GM18519 (cell line): ENCODE measurements around the gene PACSIN2.

Source experiments
- ATAC-seq: cut with Tn5 transposase; IDR thresholded peaks from one replicate; pipeline ENCODE4 v1.9.1; 2021; ENCODE audit warnings: mild to moderate bottlenecking, moderate library complexity; ENCODE audit not compliant: unreplicated experiment, low FRiP score

Gene PACSIN2

DNA sequence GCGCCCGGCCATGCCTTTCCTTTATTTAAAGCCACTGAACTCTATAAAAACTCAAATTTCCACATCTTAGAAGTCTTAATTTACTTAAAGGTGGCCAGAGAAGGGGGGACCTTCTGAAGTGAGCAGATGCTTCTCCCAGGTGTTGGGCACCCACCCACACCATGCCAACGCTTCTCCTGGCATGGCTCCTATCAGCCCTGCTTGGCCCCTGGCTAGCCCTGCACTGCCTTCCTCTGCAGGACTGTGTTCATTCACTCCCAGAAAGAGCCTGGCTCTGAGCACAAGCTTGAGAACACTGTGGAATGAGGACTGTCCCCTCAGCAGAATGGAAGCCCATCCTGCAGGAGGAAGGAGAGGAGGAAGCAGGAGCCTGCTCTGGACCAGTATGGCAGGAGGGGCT is 123.3 kb downstream of the PACSIN2 start:
- ATAC-seq, result no peak

GRCh38 chr22:42891008-42891407 is 123.9 kb downstream of the PACSIN2 start:
- no peak for ATAC-seq

GRCh38 chr22:42889304-42889703 is 125.6 kb downstream of the PACSIN2 start:
- ATAC-seq, result no peak

GRCh38 chr22:42887523-42888507 is 127.1 kb downstream of the PACSIN2 start:
- ATAC-seq, result no peak

DNA sequence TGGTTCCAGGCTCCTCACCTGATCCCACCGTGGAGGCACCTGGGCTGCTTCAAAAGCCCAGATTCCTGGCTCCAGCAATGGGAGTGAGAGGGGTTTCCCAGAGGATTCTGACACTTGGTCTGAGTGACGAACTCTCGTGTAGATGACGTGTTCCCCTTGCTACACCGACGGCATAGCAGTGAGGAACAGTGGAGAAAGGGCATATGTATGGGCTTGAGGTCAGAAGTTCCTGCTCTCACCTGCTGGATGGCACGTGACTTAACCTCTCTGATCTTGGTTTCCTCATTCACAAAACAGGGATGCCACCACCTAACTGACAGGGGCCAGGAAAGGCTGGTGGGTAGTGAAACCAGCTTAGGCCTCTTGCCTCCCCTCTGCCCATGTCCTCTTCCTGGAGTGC is 127.8 kb downstream of the PACSIN2 start:
- ATAC-seq, result no peak

DNA sequence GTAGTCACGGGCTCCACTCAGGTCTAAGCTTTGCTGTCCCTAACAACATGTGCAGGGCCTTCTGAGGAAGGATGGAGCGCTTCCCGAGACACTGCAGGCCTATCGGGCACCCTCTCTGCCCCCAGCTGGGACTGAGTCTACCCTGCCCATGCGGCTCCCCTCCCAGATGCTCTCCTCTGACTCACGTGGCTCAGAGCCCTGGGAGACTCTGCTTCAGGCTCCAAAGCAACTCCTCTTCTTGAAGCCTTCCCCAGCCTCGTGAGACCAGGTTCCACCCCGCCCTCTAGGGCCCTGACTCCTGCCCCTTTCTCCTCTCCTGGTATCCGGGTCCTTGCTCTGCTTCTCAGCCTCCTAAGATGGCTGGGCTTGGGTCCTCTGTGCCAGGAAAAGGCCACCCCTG is 129.5 kb downstream of the PACSIN2 start:
- no peak for ATAC-seq

DNA sequence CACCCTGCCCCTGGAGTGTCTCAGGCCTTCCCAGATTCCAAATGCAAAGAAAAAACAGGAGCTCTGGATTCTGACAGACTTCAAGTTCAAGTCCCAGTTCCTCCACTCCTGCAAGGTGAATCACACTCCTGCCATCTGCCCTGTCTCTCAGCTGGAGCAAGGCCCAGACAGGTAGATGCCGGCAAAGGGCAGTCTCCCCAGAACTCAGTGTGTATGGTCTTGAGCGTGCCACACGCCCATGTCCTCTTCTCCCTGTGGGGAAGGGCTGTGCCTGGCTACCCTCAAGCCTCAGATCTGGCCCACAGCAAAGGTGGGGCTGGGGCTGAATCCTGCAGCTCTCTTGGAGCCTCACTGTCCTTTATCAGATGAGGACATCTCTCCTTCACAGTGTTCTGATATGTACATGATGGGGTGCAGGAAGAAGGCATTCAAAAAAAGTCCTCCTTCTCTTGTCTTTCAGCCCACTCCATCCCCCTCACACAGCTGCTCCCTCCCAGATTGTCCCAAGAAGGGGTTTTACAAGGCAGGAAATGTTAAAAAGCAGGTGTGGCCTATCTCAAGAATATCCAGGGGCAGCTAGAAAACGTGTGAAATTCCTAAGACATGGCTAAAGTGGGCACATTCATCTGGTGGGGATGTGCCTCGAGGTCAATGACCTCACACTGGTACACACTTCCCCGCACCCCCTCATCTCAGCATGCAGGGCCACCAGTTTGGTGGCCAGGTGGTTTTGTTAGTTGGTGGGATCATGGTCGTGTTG is 130.2 kb downstream of the PACSIN2 start:
- no peak for ATAC-seq

GRCh38 chr22:42883970-42884369 is 131.0 kb downstream of the PACSIN2 start:
- ATAC-seq, result no peak

DNA sequence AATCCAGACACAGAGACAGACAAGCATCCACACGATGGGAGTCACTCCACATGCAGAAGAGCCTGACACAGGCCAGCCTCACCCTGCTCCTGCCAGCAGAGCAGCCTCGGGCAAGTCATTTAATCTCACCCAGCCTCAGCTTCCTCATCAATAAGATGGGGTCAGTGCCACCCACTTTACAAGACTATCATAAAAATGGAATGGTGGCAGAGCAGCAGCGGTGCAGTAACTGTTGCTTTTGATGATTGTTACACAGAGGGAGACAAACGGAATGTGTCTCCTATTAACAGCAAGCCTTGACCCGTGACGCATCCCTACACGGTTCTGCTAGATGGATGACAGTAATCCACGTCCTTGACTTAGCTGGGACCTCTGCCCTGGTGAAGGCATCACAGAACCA is 131.8 kb downstream of the PACSIN2 start:
- ATAC-seq, result no peak

DNA sequence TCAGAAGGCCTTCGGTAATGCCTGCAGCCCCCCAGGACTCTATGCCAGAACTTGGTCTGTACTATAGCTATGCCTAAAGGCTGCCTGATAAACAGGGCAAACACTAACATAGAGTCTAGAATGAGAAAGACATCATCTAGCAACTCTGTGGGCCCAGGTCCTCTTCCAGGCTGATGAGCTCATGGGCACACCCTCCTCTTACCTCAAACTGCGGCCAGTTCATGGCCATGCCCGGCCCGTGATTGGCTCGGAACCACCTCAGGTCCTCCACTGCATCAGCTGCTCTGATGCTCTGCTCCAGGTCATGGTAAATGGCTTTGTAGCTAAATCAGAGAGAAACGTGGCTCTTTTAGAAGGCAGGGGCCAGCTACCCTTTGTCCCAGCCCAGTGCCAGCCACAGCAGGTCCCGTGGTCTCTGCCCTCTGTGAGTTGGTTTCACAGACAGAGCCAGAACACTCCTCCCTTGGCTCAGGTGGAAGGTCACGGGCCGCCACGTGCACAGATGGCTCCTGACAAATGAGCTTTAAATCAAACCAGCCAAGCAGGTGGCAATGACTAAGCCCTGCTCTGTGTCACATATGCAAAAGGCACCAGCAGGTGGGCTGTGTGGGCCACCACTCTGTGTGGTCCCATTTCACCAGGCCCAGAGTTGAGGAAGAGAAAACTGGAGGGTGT is 132.8 kb downstream of the PACSIN2 start:
- no peak for ATAC-seq

GRCh38 chr22:42881298-42881697 is 133.7 kb downstream of the PACSIN2 start:
- no peak for ATAC-seq

GRCh38 chr22:42880815-42881214 is 134.1 kb downstream of the PACSIN2 start:
- no peak for ATAC-seq

DNA sequence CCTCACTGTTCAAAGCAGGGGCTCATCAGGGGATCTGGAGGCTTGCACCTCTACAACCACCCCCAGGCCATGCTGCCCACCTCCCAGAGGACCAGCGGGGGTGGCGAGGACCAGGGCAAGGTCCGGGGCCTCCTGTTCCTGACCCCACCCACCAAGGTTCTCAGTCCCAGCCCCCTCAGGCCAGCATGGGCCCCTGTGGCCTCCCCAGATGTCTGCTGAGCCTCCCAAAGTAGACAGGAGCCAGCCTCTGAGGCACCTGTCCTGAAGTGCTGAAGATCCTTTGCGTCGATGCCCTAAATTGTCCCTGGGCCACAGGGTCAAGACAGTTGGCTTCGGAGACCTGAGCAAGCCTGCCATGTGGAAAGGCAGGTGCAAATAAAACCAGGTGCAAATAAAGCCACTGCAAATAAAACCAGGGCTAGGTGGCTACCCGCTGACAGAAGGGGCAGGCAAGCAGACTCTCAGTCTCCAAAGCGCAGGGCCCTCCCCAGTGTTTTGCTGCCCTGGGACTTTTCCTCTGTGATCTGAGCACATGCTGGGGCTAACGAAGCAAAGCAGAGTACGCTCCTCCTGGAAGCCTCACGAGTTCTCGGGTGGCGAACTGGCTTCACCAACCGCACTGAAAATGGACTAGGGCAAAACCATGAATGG is 135.5 kb downstream of the PACSIN2 start:
- no peak for ATAC-seq

DNA sequence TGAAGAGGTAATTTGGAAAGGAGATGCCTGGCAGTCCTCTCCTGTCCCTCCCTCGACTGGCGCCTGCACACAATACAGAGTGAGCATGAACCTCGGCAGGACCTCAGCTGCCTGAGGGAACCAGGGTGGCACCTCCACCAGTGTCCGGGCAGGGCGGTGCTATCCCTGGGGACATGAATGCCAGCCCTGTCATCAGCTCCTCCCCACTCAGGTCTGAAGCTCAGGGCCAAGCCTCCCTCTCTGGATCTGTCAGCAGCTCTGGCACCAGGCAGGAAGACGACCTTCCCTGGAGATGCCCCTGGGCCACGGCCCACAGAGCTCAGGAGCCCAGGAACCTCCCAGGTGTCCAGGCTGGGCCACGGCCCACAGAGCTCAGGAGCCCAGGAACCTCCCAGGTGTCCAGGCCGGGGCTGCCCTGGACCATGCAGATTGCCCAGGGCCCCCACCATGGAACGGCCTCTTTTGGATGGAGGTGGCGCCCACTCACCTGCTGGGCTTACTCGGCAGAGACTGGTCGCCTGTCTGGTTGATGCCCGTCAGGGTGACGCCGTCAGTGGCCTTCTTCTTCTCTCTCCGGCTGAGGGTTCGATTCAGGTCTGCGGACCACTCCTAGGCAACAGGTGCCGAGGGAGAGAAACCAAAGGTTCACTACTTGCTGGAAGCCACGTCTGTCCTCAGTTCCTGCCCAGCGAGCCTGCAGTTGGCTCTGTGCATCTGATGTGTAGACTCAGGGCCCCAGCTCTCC is 136.2 kb downstream of the PACSIN2 start:
- no peak for ATAC-seq

DNA sequence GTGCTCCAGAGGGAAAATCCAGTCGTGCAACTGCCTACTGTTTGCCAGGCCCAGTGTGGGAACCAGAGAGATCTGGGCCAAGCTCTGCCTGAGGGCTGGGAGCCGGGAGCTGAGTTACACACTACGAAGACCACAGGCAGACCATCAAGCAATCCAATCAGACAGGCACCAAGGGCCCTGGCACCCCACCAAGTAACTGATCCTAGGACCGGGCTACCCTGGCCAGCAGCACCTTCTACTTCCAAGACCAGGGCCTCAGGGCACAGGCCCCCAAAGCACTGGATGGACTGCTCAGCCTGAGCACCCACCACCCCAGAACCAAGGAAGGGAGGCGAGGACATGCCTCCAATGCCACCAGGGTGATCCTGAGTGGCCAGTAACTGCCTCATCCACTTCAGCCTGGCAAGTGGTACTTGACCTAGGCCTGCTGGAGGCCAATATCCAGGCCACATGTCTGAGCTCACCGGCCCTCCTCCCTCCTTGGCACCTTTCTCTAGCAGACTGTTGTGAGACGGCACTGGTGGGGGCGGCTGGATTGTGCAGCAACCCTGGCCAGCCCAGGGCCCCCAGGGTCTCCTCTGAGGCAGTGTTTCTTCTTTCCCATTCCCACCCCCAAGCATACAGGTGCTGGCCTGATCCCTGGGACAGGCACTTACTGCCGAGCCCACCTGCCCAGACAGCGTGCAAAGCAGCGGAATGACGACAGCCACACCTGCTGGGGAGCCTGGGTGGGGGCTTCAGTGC is 137.2 kb downstream of the PACSIN2 start:
- no peak for ATAC-seq

- ATAC-seq, result no peak
Observed at GRCh38 chr22:42877158-42877557, 137.8 kb downstream of the PACSIN2 start.

DNA sequence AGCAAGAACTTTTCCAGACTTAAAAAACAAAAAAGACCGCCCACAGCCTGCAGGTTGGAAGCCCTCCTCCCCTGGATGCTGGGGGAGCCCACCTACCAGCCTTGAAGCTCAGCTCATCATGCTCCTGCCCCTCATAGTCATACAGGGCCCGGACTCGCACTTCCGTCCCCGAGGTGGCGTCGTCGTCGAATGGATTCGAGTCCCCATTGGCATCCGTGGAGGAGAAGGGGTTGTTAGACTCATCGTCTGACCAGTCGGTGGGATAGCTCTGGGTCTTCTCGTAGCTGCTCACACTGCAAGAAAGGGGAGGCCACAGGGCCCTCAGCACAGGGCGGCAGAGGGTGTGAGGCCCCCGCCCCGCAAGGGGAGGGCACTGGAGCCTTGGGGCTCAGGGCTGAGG is 138.9 kb downstream of the PACSIN2 start:
- no peak for ATAC-seq

DNA sequence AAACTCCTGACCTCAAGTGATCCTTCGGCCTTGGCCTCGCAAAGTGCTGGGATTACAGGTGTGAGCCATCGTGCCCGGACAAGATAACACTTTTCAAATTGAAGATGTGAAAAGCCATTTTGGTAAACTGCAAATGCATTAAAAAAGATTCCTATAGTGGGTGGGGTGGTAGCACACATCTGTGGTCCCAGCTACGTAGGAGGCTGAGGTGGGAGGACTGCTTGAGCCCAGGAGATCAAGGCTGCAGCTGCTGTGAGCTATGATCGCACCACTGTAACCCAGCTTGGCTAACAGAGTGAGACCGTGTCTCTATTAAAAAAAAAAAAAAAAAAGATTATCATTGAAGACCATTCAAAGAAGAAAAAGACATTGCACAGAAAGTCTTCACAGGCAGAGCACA is 140.9 kb downstream of the PACSIN2 start:
- ATAC-seq, result no peak

- ATAC-seq, result no peak
Observed at GRCh38 chr22:42873356-42873755, 141.6 kb downstream of the PACSIN2 start.
